ENCODE data around the gene HTR3D.
"Not testable (repeated sequence)": the region's sequence is repeated elsewhere in the genome, so short reads cannot be mapped to it uniquely, and the experiment has no call there.

The HTR3D gene

GRCh38 chr3:184016169-184016570, 15.4 kb upstream of the HTR3D start:
- DNase-seq (ENCODE audit: low spot score): no peak

- peak; percentile 72 for DNase-seq (ENCODE audit: low spot score)
Measured at GRCh38 chr3:184016811-184017671, 14.5 kb upstream of the HTR3D start.

GRCh38 chr3:184017672-184018423, 13.7 kb upstream of the HTR3D start, which contains the start of gene ABCC5:
Gene ABCC5 (minus strand): TSS chr3:184017884. CDS start chr3:184014392, 3,492 bp downstream.
- peak; percentile 94 for DNase-seq (ENCODE audit: low spot score)

DNA sequence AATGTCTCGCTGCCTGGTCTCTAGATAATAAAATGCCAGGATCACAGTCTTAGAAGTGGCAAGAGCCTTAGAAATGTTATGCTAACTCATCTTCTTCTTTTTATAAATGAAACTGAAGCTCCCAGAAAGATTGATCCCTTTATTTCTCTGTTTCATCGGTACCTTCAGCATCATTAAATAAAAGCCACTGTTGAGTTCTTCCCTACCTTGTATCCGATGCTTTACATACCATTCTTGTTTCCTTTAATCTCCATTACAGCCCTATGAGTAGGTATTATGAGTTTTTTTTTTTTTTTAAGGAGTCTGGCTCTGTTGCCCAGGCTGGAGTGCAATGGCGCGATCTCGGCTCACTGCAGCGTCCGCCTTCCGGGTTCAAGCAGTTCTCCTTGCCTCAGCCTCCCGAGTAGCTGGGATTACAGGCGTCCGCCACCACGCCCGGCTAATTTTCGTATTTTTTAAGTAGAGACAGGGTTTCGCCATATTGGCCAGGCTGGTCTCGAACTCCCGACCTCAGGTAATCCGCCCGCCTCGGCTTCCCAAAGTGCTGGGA, 13.0 kb upstream of the HTR3D start:
- no peak for DNase-seq (ENCODE audit: low spot score)

- no peak for DNase-seq (ENCODE audit: low spot score)
Measured at GRCh38 chr3:184022323-184022722, 9.2 kb upstream of the HTR3D start.

DNA sequence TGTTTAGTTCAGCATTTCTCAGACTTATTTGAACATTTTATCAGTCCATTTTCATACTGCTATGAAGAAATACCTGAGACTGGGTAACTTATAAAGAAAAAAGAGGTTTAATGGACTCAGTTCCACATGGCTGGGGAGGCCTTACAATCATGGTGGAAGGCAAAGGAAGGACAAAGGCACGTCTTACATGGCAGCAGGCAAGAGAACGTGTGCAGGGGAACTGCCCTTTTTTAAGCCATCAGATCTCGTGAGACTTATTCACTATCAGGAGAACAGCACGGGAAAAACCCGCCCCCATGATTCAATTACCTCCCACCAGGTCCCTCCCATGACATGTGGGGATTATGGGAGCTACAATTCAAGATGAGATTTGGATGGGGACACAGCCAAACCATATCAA, 6.3 kb upstream of the HTR3D start:
- not testable (repeated sequence) for DNase-seq (ENCODE audit: low spot score)

DNA sequence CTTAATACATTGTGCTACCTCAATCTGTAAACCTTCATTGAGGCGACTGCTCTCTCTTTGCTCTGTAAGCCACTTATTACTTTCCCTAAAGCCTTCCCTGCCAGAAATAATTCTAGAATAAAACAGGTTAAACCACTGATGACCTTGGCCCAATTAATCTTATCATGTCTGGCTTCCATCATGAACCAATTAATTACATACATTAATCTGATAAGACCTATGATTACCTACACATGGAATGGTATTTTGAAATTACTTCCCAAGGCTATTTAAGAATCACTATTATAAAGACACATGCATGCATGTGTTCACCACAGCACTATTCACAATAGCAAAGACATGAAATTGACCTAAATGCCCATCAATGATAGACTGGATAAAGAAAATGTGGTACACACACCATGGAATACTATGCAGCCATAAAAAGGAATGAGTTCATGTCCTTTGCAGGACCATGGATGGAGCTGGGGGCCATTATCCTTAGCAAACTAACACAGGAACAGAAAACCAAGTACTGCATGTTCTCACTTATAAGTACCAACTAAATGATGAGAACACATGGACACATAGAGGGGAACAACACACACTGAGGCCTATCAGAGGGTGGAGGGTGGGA, 3.2 kb upstream of the HTR3D start:
- not testable (repeated sequence) for DNase-seq (ENCODE audit: low spot score)

DNA sequence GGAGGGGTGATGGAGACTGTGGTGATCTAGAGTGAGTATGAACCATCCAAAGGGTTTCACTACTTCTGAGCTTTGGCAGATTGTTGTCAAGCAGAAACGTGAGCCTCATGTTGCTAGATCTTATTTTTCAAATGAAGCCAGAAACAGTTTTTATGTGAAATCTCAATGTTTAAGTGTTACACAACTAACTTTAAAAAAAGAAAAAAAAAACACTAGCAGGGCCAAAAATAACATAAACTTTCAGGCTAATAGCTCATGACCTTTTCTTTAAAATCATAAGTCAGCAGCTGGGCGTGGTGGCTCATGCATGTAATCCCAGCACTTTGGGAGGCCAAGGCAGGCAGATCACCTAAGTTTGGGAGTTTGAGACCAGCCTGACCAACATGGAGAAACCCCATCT, 2.1 kb upstream of the HTR3D start:
- DNase-seq (ENCODE audit: low spot score): no peak

DNA sequence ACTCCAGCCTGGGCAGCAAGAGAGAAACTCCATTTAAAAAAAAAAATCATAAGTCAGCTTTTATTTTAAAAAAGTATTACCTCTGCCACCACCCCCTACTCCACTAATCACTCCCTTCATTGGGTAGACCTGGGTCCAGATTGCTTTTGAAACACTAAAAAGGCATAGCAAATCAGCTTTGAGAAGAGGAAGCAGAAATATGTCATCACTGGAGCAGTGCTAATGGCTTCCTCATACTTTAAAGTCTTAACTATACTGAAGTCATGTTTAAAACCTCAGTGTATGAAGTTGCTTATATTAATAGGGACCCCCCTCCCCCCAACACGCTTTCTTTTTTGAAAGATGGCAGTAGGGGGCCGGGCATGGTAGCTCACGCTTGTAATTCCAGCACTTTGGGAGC, 1.0 kb upstream of the HTR3D start:
- DNase-seq (ENCODE audit: low spot score): peak; percentile 29

DNA sequence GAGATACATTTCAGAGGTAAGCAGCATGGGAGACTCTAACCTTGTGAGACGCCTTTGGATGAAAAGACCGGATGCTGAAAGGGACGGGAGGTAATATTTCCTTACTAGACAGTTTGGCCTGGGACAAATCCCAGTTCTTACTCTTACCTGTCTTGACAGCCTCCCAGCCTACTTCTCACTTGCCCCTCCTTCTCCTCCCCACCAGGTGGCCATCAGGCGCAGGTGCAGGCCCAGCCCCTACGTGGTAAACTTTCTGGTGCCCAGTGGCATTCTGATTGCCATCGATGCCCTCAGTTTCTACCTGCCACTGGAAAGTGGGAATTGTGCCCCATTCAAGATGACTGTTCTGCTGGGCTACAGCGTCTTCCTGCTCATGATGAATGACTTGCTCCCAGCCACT, 6.3 kb downstream of the HTR3D start:
- no peak for DNase-seq (ENCODE audit: low spot score)

GRCh38 chr3:184038307-184038706, 6.8 kb downstream of the HTR3D start:
- not testable (repeated sequence) for DNase-seq (ENCODE audit: low spot score)

- no peak for DNase-seq (ENCODE audit: low spot score)
Measured at GRCh38 chr3:184039414-184039813, 7.9 kb downstream of the HTR3D start.

DNA sequence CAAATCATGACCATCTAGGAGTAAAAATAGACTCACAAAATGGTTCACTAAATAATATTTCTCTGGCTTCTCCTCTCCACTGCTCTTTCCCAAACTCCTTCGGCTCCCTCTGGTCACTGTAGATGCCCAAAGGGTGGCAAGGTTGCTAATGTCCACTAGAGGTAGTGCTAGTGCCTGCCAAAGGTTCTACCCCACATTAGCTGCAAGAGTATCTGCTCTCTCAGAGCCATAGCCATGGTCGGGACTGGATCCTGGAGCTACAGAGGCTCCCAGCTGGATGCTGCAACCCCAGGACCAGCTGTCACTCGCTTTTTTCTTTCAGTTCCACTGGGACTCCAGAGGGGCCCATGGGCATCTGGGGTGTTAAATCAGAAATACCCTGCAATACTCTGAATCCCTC, 8.5 kb downstream of the HTR3D start:
- DNase-seq (ENCODE audit: low spot score): peak; percentile 39

DNA sequence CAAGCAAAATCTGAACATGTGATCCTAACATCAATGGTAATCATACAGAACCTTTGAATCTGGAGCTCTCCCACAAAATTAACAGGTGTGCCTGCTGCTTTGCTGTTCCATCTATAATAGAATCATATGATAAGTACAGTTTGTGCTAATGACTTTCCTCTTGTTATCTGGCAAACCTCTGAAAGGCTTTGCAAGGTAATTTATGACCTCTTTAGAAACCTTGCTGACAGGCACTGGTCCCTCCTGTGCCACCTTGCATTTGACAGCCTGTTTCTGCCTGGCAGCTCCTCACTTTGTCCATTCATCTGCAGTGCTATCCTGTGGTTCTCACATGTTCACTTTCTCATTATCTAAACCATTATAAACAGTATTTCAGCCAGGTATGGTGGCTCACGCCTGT, 11.1 kb downstream of the HTR3D start:
- no peak for DNase-seq (ENCODE audit: low spot score)

DNA sequence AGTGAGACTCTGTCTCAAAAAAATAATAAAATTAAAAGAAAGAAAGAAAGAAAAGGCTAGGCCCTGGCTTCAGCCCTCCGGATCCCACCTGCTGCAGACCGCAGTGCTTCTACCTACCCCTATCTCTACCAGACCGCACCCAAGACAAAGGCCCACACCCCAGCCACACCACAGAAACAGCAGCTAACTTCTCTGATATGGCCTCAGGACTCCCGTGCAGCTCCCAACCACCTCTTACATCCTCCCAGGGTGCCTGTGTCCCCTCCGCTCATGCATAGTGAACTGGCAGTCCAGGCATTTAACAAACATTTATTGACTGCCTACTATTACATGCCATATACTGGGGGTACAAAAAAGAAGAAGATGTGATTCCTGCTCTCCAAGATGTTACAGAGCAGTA, 14.5 kb downstream of the HTR3D start:
- no peak for DNase-seq (ENCODE audit: low spot score)

- no peak for DNase-seq (ENCODE audit: low spot score)
Measured at GRCh38 chr3:184050217-184050847, 18.8 kb downstream of the HTR3D start.

DNA sequence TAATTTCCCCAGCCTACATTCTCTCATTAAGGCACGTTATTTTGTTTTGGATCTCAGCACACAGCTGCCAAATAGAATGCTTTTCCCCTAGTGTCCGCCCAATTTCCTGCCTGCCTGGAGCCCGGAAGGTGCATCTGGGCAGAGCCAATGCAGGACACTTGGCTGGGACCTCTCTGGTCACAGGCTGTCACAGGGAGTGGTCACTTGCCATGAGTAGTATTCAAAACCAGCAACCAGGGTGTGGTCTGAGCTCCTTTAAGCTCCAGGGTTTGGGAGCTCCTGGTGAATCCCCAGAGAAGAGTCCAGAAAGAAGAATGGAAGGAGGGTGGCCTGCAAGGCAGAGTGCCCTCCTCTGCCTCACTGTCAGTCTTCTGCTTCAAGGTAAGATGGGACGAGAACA, 21.2 kb downstream of the HTR3D start, which contains the start of gene HTR3C:
HTR3C (plus strand) TSS at position 281 of the 400 bp plus-strand sequence; CDS start at position 315, 34 bp downstream.
- no peak for DNase-seq (ENCODE audit: low spot score)

DNA sequence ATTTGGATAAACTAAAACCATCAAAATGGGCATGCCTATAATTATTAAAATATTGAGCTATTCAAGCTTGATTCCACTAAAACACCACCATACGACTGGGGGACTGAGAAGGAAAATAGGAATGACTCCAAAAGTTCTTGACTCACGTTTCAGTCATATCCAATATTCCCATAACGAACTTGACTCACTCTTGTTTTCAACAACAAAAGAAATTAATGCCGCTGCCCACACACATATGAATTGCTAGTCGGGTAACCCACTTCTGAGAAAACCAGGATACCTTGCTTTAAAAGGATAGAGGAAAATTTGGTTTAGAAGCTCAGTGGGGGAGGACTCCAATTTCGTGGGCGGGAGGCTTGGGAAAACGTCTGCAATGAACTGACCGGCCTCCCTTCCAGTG, 26.5 kb downstream of the HTR3D start:
- DNase-seq (ENCODE audit: low spot score): no peak

GRCh38 chr3:184059424-184059823, 27.9 kb downstream of the HTR3D start:
- DNase-seq (ENCODE audit: low spot score): no peak

DNA sequence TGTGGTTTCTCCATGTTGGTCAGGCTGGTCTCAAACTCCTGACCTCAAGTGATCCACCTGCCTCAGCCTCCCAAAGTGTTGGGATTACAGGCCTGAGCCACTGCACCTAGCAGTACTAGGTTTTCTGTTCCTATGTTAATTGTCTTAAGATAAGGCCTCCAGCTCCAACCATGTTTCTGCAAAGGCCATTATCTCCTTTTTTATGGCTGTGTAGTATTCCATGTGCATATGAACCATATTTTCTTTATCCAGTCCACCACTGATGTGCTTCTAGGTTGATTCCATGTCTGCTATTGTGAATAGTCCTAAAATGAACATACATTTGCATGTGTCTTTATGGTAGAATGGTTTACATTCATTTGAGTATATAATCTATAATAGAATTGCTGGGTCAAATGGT, 31.1 kb downstream of the HTR3D start:
- no peak for DNase-seq (ENCODE audit: low spot score)

- DNase-seq (ENCODE audit: low spot score): no peak
Measured at GRCh38 chr3:184066211-184066610, 34.7 kb downstream of the HTR3D start.

- no peak for DNase-seq (ENCODE audit: low spot score)
Measured at GRCh38 chr3:184067573-184068055, 36.1 kb downstream of the HTR3D start.

All from kidney tubule cell (primary cell).